HG03558 (cell line): ENCODE measurements around the gene MIER1.
A peak's percentile ranks its signal among the peaks of the same experiment; 100 is the strongest.
"Not testable (repeated sequence)": the region's sequence is repeated elsewhere in the genome, so short reads cannot be mapped to it uniquely, and the experiment has no call there.

Experiments used
- ATAC-seq: cut with Tn5 transposase; IDR thresholded peaks from one replicate; pipeline ENCODE4 v1.9.1; 2021; ENCODE audit warnings: moderate number of reproducible peaks; ENCODE audit not compliant: unreplicated experiment; ENCODE audit errors: extremely low read depth

Gene MIER1

DNA sequence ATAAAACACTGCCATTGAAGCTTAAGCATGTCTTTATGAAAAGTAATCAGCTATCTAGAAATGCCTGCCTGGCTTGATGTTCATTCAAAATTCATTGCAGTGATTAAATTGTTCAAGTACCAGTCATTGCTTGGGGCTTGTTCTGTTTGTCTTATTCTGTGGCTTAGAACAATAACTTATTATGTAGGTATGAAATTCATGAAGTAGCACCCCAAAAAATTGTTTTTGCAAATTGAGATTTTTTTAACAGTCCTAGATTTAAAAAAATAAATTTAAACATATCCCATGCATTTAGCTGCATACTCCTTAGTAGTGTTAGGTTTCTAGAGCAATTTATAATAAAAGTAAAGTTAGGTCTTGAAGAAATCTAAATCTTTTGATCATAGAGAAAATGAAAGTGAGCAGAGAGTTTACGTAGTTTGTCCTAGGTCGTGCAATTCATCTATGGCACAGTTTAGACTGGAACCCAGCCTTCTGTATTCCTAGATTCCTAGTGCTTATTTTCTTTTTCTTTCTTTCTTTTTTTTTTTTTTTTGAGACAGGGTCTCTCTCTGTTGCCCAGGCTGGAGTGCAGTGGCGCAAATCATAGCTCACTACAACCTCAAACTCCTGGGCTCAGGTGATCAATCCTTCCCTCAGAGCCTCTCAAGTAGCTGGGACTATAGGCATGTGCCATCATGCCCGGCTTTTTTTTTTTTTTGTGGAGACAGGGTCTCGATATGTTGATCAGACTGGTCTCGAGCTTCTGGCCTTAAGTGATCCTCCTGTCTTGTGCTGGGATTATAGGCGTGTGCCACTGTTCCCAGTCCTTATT lies 9.3 kb downstream of the MIER1 start:
- no peak for ATAC-seq

DNA sequence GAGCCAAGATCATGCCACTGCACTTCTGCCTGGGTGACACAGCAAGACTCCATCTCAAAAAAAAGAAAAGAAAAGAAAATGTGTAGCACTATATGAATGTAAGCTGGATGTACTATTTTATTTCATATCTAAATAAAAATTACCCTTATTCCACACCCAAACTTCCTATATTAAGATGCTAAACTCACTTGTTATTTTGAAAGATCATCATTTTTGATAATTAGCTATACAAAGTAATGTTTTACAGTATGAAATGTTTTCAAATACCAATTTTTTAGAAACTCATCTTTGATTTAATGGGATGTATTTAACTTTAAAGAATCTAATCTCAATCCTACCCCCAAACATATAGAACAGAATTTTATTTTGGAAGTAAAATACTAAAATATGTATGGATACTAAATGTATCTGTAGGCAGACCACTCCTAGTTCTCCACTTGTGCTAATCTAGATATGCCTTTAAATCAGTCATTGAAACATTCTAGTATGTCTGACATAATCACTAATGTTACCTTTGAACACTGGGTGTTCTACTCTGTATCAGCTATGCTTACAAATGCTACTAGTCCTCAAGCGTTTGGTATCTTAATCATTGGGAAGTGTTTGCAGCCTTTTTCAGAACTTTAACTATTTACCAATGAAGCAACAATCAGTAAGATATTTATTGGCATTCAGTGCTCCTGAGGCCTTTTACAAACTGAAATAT lies 12.9 kb downstream of the MIER1 start:
- no peak for ATAC-seq

DNA sequence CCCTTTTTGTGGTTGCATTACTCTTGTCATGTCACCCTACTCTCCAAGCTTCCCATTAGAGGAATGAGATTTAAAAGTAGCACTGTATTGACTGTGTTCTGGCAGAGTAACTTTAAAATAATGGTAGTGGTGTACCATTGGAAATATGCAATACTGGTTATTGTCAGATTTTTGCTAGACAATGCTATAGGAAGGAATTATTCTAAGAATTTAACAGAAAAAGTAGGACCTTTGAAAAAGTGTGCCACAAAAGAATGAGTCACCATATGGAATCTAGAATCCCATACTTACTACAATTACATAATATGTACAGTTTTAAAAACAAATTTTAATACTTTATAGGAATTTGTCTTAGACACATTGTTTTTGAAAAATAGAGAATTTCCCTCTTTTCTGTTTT lies 13.8 kb downstream of the MIER1 start:
- no peak for ATAC-seq

DNA sequence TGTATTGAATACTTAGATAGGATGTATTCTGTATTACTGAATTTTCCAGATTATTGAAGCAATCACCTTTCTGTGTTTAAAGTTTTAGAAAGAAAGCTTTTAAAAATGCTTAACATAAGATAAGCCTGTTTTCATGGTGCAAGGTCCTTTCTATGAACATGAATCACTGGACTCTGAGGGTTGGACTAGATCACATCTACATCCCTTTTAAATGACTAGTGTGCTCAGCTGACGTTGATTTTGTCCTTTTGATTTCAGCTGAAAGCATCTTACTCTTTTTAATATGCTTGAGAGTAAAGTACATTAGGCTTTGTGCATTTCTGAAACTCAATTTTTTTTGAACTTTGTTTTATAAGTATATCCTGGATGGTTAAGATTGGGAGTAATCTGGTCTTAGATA lies 16.2 kb downstream of the MIER1 start:
- ATAC-seq: no peak

DNA sequence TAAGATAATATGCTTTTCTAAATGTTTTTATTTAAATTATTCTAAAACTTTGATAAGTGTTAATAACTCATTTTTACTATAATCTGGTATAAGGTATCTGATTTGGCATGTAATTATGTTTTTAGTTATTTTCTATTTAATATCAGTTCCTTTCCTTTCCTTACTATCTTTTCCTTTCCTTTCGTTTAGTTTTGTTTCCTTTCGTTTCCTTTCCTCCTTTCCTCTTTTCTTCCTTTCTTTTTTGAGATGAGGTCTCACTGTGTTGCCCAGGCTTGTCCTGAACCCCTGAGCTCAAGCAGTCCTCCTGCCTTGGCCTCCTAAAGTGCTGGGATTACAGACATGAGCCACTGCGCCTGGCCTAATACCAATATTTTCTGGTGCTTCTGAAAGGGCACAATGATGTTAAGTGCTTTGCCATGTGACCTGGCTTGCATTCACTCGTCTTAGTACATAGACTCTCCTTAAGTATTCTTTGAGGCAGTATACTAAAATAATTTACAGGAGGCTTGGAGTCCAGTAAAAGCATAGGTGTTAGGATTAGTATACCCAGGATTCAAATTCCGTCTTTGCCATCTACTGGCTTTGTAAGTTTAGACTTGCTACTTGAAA lies 18.7 kb downstream of the MIER1 start:
- ATAC-seq: no peak

DNA sequence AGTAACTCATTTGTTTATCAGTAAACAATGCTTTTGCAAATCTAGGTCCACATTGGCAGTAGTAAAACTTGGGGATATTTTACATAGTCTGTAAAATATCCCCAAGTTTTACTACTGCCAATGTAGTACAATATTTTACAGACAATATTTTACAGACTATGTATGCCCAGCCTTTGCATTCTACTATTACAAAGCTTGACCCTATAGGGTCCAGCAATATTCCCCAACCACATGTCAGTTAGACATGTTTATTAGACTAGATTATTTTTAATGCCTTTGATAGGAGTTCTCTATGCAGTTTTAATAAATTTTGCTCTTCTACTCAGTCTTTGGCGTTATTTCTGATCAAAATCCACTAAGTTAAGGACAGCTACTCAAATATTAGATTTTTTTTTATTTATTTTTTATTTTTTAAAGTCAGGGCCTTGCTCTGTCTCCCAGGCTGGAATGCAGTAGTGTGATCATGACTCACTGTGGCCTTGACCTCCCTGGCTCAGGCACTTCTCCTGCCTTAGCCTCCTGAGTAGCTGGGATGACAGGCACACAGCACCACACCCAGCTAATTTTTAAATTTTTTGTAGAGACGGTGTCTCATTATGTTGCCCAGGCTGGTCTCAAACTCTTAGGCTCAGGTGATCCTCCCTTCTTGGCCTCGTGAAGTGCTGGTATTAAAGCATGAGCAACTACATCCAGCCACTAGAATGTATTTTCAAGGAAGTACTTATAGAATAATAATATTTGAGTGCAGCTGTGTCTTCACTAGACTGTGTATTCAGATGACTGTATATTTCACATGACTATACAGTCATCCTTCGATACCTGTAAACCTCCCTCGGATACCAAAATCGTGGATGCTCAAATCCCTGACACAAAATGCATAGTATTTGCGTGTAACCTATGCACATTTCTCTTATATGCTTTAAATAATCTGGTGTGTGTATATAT lies 19.8 kb downstream of the MIER1 start:
- ATAC-seq: no peak

DNA sequence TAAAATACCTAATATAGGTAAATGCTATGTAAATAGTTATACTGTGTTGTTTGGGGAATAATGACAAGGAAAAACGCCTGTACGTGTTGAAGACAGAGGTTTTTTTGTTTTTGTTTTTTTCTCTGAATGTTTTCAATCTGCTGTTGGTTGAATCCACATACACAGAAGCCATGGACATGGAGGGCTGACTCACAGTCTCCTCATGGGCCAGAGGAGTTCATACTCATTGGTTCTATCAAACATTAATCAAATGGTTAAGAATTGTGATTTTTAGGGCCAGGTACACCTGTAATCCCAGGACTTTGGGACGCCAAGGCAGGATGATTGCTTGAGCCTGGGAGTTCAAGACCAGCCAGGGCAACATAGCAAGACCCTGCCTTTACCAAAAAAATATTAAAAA lies 20.5 kb downstream of the MIER1 start:
- ATAC-seq: no peak

DNA sequence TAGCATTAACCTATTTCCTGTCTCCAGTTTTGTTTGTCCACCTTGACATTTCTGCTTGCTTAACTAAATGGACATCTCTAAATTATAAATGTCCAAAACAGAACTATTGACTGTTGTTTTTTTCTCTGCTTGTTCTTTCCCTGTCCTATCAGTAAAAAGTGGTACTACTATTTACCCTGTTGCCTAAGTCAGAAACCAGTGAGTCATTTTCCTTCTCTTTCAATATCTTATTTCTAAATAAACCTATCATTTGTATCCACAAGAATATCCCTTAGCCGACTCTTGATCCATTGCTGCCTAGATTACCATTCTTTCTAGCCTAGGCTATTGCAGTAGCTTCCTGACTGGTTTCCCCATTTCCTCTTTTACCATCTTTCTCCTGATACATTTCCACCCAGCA lies 22.5 kb downstream of the MIER1 start:
- no peak for ATAC-seq

DNA sequence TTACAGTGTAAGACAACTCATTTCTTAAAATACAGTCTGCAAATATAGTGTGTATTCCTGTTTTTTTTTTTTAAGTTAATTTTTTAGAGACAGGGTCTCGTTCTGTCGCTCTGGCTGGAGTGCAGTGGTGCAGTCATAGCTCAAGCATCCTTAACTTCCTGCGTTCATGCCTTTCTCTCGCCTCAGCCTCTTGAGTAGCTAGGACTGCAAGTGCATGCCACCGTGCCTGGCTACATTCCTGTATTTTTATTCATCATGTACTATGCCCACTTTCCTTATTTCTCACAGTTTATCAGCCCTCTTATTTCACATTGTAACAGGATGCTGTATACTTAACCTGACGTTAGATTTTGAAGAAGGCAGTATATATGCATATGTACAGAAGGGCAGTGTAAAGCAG lies 26.7 kb downstream of the MIER1 start:
- no peak for ATAC-seq

DNA sequence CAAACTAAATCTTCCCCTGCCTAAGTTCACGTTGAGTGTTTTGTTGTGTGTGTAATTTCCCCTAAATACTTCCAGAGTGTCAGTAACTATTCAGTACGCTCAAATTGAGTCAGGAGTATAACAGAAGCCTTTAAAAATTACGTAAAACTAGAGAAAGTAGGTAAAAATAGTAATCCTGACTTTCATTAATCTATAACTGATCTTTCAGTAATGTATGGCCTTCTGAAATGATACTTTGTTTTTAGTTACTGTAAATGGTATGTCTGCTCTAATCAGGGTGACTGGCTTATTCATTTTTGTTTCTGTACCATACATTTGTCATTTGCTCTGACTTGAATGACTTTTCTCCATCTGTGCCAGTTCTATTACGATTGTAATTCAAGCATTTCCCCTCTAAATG lies 29.4 kb downstream of the MIER1 start:
- peak; percentile 76 for ATAC-seq

DNA sequence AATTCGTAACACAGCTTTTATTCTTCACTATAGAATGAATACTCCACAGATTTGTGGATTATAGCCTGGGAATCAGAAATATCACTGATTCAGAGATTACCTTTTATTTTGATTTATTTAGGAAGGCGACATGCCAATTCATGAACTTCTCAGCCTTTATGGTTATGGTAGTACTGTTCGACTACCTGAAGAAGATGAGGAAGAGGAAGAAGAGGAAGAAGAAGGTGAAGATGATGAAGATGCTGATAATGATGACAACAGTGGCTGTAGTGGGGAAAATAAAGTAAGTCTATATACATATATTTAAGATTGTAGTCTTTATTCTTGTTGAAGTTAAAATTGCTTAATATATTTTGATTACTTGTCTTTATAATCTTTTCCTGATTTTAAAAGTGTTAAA lies 33.1 kb downstream of the MIER1 start:
- ATAC-seq: no peak

DNA sequence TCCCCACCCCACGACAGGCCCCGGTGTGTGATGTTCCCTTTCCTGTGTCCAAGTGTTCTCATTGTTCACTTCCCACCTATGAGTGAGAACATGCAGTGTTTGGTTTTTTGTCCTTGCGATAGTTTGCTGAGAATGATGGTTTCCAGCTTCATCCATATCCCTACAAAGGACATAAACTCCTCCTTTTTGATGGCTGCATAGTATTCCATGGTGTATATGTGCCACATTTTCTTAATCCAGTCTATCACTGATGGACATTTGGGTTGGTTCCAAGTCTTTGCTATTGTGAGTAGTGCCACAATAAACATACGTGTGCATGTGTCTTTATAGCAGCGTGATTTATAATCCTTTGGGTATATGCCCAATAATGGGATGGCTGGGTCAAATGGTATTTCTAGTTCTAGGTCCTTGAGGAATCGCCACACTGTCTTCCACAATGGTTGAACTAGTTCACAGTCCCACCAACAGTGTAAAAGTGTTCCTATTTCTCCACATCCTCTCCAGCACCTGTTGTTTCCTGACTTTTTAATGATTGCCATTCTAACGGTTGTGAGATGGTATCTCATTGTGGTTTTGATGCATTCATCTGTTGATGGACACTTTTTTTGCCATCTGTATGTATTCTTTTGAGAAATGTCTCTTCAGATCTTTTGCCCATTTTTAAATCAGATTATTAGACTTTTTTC lies 41.5 kb downstream of the MIER1 start:
- not testable (repeated sequence) for ATAC-seq

DNA sequence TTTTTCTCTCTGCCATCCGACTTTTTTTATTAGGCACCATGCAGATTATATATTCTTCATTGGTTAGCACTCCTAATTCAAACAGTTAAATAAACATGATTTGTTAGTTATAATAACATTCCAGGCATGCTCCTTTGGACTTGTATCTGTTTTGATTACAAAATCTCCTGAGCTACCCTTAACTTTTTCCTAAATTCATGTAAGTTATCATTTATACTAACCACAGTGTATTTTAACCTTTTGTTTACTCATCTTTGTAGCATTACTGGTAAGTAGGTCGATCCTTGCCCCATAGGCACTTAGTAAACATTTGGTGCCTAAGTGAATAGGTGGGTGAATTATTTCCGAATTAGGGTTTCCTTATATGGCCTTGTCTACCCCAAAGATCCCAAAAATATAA lies 43.8 kb downstream of the MIER1 start:
- ATAC-seq: no peak

DNA sequence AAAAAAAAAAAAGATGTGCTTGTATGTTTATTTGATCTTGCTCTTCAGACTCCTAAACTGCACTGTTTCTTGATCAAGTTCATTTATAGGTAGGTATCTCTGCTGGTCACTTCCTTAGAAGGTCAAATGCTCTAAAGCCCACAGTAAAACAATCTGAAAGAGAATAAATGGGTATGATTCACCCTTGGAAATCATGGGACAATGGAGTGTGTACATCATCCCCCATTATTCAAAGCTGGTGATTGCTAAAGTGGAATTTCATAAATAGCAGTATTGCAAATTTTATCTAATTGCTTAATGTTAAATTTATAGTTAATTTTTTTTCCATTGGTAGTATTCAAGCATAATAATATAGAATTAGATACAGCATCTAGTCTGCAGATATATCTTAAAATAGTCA lies 53.4 kb downstream of the MIER1 start:
- no peak for ATAC-seq

DNA sequence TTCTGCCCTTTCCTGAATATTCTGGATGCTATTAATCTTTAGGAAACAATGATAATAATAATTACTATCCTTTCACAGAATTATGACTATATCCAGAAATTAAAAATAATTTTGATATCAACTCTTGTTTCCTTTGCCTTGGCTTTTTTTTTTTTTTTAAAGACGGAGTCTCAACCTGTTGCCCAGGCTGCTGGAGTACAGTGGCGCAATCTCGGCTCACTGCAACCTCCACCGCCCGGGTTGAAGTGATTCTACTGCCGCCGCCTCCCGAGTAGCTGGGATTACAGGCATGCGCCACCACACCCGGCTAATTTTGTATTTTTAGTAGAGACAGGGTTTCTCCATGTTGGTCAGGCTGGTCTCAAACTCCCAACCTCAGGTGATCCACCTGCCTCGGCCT lies 54.8 kb downstream of the MIER1 start:
- ATAC-seq: not testable (repeated sequence)

DNA sequence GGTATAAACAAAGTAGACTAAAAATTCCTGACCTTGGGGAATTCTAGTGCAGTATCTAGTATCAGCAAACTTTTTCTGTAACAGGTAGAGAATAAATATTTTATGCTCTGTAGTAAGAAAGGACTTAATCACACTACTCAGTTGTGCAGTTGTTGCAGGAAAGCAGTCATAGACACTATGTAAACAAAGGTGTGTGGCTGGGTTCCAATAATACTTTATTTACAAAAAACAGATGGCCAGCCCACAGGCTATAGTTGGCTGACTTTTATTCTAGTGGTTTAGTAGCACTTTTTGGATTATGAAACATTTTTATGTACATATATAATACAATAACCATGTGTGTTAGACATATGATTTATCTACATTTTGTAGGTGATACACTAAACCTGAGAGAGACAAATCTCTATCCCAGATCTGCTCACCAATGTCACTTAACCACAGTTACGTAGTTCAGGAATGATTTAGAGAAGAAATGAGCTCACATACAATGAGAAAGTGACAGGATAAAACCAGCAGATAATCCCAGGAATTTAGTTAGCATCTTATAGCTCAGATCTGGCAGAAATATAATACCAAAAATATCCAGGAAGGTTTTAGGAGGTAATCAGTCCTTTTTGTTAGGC lies 56.1 kb downstream of the MIER1 start:
- ATAC-seq: no peak

DNA sequence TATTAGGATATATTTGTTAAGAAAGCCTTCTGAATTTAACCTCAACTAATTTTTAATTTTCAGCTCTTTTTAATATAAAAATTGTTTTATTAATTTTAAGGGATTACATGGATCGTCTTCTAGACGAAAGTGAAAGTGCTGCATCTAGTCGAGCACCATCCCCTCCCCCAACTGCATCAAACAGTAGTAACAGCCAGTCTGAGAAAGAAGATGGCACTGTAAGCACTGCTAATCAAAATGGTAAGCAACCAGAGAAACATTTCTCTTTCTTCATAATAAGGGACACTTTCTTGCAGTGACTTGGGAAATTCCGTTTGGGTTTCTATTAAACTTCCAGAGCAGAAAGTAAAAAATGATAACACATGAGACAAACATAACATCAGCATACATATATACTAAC lies 56.9 kb downstream of the MIER1 start:
- ATAC-seq: no peak

DNA sequence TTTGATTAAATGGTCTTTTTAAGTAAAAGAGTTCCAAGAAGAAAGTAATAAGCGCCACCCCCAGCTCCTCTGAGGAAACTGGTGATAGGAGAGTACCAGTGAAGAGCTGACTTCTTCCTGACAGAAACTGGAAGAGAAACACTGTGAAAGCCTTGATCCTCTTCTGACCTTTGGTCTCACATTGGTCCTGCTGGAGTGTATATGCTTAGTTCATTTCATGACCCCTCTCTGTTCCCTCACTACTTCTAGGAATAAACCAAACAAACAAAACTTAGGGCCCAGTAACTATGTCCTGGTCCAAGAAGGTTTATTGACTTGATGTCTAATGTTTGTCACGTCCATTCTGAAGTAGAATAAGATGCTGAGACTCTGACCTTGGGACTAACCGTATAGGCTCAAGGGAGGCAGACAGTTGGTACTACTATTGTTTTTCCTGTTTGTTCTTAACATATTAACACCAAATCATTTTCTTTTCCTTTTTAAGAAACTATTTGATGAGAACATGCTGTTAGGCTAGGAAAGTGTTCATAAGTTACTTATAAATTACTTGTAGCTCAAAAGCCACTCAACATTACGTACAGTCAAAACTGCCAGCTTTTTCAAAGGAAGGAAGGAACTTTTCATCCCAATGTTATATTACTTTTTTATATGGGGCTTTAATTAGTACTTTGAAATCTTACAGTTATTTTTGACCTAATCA lies 57.9 kb downstream of the MIER1 start:
- ATAC-seq: no peak

DNA sequence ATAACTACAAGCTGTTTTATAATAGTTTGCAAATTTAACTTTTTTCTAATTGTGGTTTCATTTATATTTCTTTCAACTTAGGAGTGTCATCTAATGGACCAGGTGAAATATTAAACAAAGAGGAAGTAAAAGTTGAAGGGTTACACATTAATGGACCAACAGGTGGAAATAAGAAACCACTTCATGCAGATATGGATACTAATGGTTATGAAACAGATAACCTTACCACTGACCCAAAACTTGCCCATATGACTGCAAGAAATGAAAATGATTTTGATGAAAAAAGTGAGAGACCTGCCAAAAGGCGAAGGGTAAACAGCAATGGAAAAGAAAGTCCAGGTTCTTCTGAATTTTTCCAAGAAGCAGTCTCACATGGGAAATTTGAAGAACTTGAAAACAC lies 59.7 kb downstream of the MIER1 start:
- peak; percentile 94 for ATAC-seq
